ENCODE measurements around the gene KIAA1191. TPM values are rescaled to one million over a fixed set of nuclear protein-coding genes. Genes with fewer than 3 reads are reported as not detected.

The KIAA1191 gene
- total RNA-seq, 4 donors from 2014 or later, result 98.1 to 116 (median 109) TPM

GRCh38 chr5:176400382-176401156 is 39.0 kb upstream of the KIAA1191 start:
- Histone ChIP-seq H3K27me3 (no peaks in the 10 kb centered on the region), H3K4me1 (peaks cover 47% of the 10 kb centered on the region), H3K27ac (peak overlapping the region; percentile 66), H3K4me3 (peak overlapping the region; percentile 18), H3K9me3 (no peaks in the 10 kb centered on the region), H3K36me3 (peaks cover 36% of the 10 kb centered on the region)
- WGBS, result 41% methylated on average over 17 of the region's 17 CpGs
- no peak for DNase-seq (ENCODE audit: low spot score in 2 of 2)
- TF ChIP-seq POLR2AphosphoS5 (IDR thresholded peaks at IDR 0.05), result no peak
- TF ChIP-seq EP300 (IDR thresholded peaks at IDR 0.05), result no peak
- no peak for TF ChIP-seq POLR2A (IDR thresholded peaks at IDR 0.05)

DNA sequence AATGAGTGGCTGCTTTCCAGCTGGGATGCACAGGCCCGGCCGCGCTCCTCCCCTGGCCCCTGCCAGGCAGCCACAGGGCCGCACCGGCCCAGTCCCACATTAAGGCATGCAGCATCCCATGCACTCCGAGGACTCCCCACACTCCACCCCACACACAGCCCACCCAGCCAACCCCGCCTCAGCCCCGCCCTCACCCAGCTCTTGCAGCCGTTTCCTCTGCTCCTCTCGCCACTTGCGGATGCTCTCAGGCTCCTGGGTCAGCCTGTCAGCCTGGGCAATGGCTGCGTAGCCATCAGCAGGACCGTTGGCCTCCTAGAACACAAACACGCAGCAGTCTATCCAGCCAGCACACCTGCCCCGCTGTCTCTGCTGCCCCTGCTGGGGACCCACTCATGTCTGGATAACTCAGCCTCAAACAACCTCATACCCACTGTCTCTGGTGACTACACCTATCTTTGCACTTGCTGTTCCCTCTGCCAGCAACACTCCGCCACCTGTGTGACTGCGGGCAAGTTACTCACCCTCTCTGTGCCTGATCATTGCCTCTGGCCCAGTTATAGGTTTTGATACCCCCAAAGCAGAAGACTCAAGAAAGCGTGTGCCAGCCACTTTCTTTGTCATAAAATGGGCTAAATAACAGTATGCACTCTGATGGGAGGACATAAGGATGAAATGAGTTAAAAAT is 36.3 kb upstream of the KIAA1191 start:
- Histone ChIP-seq H3K36me3 (peaks cover 48% of the 10 kb centered on the region), H3K9me3 (no peaks in the 10 kb centered on the region), H3K27me3 (no peaks in the 10 kb centered on the region), H3K4me3 (no peak overlapping the region), H3K4me1 (peaks cover 37% of the 10 kb centered on the region), H3K27ac (no peak overlapping the region)
- TF ChIP-seq, protein P1, sequence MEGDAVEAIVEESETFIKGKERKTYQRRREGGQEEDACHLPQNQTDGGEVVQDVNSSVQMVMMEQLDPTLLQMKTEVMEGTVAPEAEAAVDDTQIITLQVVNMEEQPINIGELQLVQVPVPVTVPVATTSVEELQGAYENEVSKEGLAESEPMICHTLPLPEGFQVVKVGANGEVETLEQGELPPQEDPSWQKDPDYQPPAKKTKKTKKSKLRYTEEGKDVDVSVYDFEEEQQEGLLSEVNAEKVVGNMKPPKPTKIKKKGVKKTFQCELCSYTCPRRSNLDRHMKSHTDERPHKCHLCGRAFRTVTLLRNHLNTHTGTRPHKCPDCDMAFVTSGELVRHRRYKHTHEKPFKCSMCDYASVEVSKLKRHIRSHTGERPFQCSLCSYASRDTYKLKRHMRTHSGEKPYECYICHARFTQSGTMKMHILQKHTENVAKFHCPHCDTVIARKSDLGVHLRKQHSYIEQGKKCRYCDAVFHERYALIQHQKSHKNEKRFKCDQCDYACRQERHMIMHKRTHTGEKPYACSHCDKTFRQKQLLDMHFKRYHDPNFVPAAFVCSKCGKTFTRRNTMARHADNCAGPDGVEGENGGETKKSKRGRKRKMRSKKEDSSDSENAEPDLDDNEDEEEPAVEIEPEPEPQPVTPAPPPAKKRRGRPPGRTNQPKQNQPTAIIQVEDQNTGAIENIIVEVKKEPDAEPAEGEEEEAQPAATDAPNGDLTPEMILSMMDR (IDR thresholded peaks at IDR 0.05), result no peak
- TF ChIP-seq POLR2A (IDR thresholded peaks at IDR 0.05), result no peak
- no peak for TF ChIP-seq POLR2AphosphoS5 (IDR thresholded peaks at IDR 0.05)
- no peak for TF ChIP-seq EP300 (IDR thresholded peaks at IDR 0.05)
- peak in 1 of 2 donors; percentile 62 for DNase-seq (ENCODE audit: low spot score in 2 of 2)
- 88% methylated on average over 17 of the region's 18 CpGs for WGBS

- TF ChIP-seq POLR2A (IDR thresholded peaks at IDR 0.05) (no peak), POLR2AphosphoS5 (IDR thresholded peaks at IDR 0.05) (no peak), EP300 (IDR thresholded peaks at IDR 0.05) (no peak)
- TF ChIP-seq, protein P1 (IDR thresholded peaks at IDR 0.05), result no peak
- Histone ChIP-seq H3K4me1 (peaks cover 22% of the 10 kb centered on the region), H3K27ac (no peak overlapping the region), H3K9me3 (no peaks in the 10 kb centered on the region), H3K4me3 (no peak overlapping the region), H3K36me3 (peaks cover 64% of the 10 kb centered on the region), H3K27me3 (no peaks in the 10 kb centered on the region)
- WGBS, result 73% methylated on average over 6 of the region's 6 CpGs
- no peak for DNase-seq (ENCODE audit: low spot score in 2 of 2)
These were observed 34.8 kb upstream of the KIAA1191 start for GRCh38 chr5:176396330-176396729.

- H3K36me3 ChIP-seq, result peaks cover 68% of the 10 kb centered on the region
- DNase-seq (ENCODE audit: low spot score in 2 of 2), result no peak
- no peaks in the 10 kb centered on the region for H3K9me3 ChIP-seq
- no peak overlapping the region for H3K4me3 ChIP-seq
- peaks cover 12% of the 10 kb centered on the region for H3K4me1 ChIP-seq
- 90% methylated on average over 11 of the region's 11 CpGs for WGBS
- H3K27me3 ChIP-seq, result no peaks in the 10 kb centered on the region
- TF ChIP-seq POLR2A (IDR thresholded peaks at IDR 0.05) (no peak), POLR2AphosphoS5 (IDR thresholded peaks at IDR 0.05) (no peak), EP300 (IDR thresholded peaks at IDR 0.05) (no peak)
- TF ChIP-seq, protein P1 (IDR thresholded peaks at IDR 0.05), result no peak
- H3K27ac ChIP-seq, result no peak overlapping the region
These were observed 33.5 kb upstream of the KIAA1191 start for GRCh38 chr5:176394881-176395675.

- WGBS, result 95% methylated on average over 6 of the region's 9 CpGs
- no peak for DNase-seq (ENCODE audit: low spot score in 2 of 2)
- H3K4me3 ChIP-seq, result no peak overlapping the region
- no peak overlapping the region for H3K27ac ChIP-seq
- no peaks in the 10 kb centered on the region for H3K9me3 ChIP-seq
- H3K36me3 ChIP-seq, result peaks cover 65% of the 10 kb centered on the region
- no peaks in the 10 kb centered on the region for H3K27me3 ChIP-seq
- TF ChIP-seq POLR2A (IDR thresholded peaks at IDR 0.05) (no peak), EP300 (IDR thresholded peaks at IDR 0.05) (no peak), POLR2AphosphoS5 (IDR thresholded peaks at IDR 0.05) (no peak)
- TF ChIP-seq, protein P1 (IDR thresholded peaks at IDR 0.05), result no peak
- peaks cover 14% of the 10 kb centered on the region for H3K4me1 ChIP-seq
These were observed 32.5 kb upstream of the KIAA1191 start for GRCh38 chr5:176394096-176394495.

All from suprapubic skin (tissue), 4 donors.